Ecto neural progenitor cell (in vitro differentiated cells): Measurements from ENCODE around the gene SBNO2.
"Not testable (repeated sequence)": the region's sequence is repeated elsewhere in the genome, so short reads cannot be mapped to it uniquely, and the experiment has no call there.

Experiments used
- DNase-seq: peaks from one replicate; pipeline ENCODE4 v3.0.0-alpha.2; 2018; ENCODE audit warnings: low spot score

SBNO2 gene

GRCh38 chr19:1136201-1136600 lies 37.9 kb downstream of the SBNO2 start:
- no peak for DNase-seq

DNA sequence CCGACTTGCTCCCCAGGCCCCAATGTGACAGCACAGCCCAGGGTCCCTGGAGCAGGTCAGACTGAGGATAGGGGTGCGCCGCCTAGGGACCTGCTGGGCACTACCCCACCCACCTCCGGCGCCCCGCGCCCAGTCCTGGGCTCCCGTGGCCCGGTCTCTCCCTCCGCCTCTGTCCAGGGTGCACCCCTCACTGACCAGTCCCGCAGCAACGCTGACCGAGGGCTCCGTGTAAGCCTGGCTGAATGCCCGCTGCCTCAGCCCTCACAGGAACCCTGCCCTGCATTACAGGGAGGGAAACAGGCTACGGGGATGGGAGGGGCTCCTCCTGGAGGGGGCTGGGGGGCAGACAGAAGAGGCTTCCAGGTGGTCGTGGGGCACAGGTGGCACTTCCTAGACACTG lies 38.6 kb downstream of the SBNO2 start:
- DNase-seq: no peak

DNA sequence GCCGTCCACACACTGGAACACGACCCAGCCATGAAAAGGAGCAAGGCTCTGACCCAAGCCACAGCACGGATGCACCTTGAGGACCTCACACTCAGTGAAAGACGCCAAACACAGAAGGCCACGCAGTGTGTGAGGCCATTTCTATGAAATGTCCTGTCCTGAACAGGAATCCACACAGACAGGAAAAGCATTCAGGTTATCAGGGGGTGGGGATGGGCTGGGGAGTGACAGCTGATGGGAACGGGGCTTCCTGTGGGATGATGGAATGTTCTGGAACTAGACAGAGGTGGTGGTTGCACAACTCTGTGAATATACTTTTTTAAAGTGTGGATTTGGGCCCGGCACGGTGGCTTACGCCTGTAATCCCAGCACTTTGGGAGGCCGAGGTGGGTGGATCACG lies 39.6 kb downstream of the SBNO2 start:
- no peak for DNase-seq

DNA sequence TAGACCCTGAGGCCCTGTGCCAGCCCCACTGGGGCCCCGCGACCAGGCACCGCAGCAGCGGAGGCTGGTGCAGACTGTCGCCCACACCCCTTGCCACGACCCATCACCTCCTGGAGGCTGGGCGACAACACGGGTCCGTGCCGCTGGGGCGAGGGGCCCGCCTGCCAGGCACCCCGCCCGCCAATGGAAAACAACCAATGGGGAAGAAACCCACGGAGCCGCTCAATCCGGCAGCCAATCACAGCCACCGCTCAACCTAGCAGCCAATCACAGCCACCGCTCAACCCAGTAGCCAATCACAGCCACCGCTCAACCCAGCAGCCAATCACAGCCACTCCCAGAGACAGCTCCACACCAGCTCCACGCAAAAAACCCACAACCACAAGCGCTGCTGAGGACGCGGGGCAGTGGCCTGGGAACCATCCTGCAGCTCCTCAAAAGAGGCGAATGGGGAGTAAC lies 40.6 kb downstream of the SBNO2 start:
- DNase-seq: no peak

DNA sequence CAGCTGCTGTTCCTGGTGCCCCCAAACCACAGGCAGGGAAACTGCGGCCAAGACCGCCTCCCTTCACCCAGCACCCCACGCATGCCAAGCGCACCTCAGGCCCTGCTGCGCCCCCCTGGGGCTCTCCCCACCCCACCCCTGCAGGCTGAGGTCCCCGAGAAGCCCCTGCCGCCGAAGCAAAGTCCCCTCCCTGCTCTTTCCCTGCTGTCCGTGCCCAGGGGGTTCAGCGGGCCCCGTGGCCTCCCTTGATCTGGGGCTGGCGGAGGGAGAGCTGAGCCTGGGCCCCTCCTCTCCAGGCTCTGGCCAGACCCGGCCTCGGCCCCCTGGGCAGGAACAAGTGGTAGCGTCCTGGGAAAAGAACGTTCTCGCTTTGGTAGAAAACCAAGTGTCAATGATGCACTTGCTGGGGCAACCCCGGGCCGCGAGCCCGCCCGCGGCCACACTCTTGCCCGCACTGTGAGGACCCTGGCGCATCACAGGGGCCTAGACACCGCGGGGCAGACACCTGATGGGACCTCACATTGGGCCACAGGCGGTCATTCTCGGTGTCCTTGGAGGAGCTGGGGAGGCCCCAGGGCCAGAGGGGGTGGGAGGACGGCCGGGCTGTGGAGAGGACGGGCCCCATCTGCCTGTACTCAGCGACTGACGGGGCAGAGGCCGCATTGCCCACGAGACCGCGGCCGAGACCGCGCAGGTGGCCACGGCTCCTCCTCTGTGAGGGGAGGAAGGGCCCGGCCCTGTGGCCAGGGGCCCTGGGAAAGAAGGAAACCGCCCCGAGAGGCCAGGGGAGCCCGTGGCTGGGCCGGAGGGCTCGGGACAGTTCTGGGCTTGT lies 41.3 kb downstream of the SBNO2 start:
- no peak for DNase-seq

DNA sequence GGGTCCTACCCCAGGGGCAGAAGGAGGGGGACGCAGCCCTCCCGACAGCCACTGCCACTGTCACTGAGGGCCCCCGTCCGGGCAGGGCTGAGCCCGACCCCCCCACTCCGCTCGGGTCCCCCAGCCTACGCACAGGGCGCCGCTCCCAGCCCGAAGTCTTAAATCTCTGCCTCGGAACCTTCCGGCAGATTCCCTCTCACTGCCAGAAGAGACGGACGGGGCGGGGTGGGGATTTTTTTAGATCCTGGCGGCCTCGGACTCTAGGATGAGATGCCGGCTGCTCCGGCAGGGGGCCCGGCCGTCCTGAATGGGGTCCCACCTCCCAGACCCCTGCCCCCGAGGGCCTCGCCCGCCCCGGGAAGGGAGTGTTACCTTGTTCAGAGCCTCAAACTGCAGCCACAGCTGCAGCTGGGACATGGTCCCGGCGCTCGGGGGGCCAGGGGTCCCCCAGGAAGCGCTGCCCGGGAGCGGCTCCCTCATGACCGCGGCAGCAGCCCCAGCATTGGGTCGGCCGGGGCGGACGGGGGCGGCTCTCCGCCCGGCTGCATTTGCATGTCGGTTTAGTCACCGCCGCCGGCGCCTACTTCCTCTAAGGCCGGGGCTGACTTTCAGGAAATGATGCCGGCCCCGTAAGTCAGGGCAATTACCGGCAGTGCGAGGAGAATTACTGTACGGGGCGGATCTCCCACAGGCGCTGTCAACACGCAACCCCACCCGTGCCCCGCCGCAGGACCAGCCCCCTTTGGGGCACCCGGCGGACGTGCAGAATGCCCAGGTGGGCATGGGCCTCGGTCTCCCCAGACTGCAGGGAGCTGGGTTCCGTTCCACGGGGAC lies 42.1 kb downstream of the SBNO2 start:
- peak; percentile 73 for DNase-seq

DNA sequence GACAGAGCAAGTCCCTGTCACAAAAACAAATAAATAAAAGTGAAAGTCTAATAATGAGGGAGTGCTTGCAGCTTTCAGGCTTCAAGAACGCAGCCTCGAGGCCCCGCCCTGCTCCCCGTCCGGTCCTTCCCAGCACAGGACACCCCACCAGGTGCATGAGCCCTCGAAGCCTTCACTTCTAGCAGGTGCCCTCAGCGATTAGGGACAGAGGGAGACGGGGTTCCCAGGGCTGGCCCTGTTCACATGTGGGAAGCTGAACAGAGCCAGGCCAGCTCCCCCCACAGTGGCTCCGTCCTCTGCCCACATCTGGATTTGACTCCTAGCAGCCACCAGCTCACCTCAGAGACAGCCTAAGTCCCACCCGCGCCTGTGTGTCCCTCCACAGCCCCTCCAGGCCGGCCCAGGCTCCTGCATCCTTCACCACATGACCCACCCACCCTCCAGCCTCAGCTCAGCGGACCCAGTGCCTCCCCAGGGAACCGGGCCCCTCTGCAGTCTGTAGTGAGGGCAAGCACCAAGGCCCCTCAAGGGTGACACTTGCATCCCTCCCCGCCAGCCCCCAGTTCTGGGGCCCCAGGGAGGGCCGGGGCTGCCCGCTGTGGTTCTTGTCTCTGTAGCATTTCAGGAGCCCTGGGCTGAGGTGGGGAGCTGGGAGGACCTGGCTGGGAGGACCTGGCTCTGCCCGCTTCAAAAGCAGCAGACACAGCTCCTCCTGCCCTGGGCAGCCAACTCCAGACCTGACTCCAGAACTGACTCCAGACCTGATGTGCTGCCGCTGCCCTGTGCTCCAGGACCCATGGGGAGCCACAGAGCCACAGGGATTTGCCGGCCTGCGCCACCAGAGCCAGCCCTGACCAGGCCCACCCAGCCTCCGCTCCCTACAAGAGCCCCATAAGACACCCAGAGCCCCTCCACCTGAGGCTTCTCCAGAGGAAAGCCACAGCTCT lies 43.0 kb downstream of the SBNO2 start:
- DNase-seq: no peak

GRCh38 chr19:1129535-1129934 lies 44.5 kb downstream of the SBNO2 start:
- DNase-seq: no peak

GRCh38 chr19:1129084-1129483 lies 45.0 kb downstream of the SBNO2 start:
- DNase-seq: not testable (repeated sequence)

GRCh38 chr19:1128106-1128505 lies 46.0 kb downstream of the SBNO2 start:
- DNase-seq: no peak

- no peak for DNase-seq
Observed at GRCh38 chr19:1126984-1127760, 46.9 kb downstream of the SBNO2 start.

DNA sequence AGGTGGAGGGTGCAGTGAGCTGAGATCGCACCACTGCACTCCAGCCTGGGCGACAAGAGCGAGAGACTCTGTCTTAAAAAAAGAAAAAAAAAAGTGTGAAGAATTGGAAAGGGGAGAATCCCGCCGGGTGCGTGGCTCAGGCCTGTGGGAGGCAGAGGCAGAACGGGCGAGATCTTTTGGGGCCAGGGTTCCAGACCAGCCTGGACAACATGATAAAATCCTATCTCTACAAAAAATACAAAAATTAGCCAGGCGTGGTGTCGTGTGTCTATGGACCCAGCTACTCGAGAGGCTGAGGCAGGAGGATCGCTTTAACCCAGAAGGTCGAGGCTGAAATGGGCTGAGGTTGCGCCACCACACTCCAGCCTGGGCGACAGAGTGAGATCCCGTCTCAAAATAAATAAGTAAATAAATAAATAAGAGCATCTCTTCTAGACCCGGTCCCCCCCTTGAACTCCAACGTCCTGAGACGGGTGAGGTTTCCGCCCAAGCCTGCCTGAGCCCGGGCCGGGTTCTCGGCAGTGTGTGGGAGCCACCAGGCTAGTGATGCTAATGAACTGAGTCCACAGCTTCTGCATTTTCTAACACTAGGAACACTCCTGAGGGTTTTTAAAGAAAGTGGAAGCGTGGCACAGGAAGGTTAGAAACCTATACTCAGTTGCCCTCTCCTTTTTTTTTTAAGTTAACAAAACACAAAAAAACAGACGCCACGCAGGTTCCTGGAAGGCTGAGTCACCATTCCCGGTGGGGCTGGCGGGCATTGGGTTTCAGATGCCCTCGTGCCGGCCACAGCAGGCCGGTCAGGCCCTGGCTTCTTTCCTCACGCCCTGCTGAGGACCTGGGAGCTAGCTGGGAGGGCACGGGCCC lies 48.2 kb downstream of the SBNO2 start:
- no peak for DNase-seq

DNA sequence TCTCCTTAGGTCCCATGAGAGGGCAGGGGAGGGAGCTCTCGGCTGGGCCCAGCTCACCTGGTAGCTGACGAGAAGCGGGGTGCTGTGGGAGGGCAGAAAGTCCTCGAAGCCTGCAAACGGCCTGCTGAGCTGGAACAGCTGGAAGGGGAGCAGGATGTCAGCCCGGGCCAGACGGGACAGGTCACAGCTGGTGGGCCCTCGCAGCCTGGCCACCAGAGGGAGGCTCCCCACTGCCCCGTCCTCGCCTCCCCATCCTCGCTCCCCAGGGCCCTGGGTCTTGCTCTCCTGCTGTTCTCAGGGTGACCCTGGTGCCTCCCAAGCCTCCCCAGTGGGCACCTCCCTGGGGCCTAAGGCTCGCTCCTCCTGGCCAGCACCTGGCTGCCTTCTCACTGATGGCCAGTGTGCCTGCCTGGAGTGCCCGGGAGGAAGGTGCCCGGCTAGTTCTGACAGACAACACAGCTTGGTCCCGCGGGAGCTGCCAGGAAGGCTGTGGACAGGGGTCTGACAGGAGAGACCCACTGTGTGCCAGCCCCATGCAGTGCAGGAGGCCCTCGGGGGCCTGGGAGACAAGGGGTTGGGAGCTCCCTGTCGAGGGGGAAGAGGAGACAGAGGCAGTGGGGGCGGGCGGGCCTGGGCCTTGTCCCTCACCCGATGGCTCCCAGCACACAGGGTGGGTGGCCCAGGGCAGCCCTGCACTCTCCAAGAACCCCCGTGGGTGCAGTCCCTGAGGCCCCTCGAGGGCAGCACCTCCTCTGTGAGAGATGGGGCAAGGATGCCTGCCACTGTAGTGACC lies 50.0 kb downstream of the SBNO2 start:
- no peak for DNase-seq

- DNase-seq: no peak
Observed at GRCh38 chr19:1123381-1123780, 50.7 kb downstream of the SBNO2 start.

DNA sequence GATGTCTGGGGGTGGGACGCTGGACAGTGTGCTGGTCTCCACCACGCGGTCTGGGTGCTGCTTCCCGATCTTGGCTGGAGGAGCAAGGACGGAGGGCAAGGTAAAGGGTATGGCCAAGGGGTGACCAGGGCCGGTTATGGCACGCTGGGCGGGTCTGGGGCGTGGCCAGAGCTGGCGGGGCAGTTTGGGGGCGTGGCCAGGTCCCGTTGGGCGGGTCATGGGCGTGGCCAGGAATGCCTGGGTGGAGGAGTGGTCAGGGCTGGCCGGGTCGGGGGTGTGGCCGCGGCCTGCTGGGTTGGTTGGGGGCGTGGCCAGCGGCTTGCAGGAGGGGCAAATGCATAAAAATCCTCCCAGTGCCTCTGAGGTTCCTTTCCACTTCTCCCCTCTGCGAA lies 51.1 kb downstream of the SBNO2 start:
- peak; percentile 90 for DNase-seq

DNA sequence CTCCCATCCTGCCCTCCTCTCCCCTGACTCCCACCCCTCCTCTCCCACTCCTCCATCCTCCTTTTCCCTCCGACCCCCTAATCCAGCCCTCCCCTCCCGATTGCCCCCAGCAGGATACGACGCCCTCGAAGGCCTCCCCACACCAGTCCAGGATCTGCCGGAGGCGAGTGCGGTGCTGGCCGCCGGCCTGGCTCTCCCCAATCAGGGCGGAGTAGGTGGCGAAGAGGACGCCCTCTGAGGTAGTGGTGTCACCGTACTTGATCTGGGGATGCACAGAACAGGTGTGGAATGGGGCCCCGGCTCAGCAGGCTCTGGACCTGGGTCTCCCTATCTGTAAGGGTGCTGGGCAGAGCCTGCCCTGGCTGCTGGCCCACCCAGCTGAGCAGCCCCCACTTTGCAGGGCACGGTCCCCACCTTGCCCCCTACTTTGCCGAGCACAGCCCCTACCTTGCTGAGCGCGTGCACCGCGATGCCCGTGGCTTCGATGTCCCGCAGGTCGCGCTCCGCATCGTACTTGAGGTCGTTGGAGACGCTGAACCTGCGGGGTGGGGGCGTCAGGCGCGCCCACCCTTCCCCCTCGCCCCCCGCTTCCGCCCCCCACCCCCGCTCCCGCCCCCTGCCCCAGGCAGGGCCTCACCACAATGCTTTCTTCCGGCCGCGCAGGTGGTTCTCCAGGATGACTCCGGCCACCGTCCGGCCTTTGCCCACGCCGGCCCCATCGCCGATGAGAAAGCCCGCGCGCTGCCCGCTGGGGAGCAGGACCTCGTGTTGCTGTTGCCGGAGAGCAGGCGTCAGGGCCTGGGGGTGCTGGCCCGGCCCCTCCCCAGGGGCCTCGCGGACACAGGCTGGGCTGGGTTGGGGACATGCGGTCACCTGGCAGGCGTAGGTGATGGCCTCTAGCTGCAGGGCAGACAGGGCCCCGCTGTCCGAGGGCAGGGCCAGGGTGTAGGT lies 51.8 kb downstream of the SBNO2 start:
- DNase-seq: no peak

DNA sequence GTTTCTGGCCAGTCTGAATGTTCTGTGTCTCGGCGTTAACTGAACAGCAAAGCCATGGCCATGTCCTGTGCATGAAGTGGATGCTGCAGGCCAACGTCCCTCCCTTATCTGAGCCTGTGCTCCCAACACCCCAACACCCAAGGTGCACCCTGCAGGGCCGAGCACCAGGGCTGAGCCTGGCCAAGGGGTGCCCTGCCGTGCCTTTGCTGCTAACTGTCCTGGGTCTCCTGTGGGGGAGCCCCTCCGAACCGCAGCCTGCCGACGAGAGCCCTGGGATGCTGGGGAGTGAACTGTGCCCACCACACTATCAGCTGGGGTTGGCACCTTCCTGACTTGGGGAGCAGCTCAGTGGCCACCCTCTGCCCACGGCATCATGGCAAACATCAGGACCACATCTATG lies 52.7 kb downstream of the SBNO2 start:
- DNase-seq: no peak

- no peak for DNase-seq
Observed at GRCh38 chr19:1119475-1120217, 54.4 kb downstream of the SBNO2 start.
